SKM-1 (cell line): ENCODE results near the gene CRY1.
"Not testable (repeated sequence)": the region's sequence is repeated elsewhere in the genome, so short reads cannot be mapped to it uniquely, and the experiment has no call there.

Experiments used
- DNase-seq: peaks from one replicate; lab custom pipeline; 2025; ENCODE audit not compliant: unreplicated experiment; lab: John Stamatoyannopoulos, UW

The CRY1 gene

GRCh38 chr12:107011519-107011918 lies 81.8 kb downstream of the CRY1 start:
- no peak for DNase-seq

- DNase-seq, result no peak
Observed at GRCh38 chr12:107007411-107007810, 85.9 kb downstream of the CRY1 start.

DNA sequence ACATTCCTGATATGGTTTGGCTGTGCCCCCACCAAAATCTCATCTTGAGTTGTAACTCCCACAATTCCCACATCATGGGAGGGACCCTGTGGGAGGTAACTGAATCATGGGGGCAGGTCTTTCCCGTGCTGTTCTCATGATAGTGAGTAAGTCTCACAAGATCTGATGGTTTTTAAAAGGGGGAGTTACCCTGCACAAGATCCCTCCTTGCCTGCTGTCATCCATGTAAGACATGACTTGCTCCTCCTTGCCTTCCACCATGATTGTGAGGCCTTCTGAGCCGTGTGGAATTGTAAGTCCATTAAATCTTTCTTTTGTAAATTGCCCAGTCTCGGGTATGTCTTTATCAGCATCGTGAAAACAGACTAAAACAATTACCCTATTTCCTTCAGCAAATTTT lies 90.7 kb downstream of the CRY1 start:
- DNase-seq, result not testable (repeated sequence)

DNA sequence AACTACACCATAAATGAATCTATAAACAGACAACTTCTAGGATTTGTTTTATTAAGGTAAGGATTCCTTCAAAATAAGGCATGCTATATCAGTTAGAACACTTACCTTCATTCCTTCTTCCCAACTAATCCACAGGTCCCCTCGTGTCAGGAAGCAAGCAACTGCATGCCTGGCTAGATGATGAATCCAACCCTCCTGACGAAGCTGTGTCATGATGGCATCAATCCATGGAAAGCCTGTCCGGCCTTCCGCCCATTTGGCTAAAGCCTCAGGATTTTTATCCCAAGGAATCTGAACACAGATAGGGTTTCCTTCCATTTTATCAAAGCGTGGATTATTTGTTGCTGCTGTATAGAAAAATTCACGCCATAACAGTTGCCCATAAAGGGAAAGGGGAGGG lies 93.9 kb downstream of the CRY1 start:
- DNase-seq, result no peak

DNA sequence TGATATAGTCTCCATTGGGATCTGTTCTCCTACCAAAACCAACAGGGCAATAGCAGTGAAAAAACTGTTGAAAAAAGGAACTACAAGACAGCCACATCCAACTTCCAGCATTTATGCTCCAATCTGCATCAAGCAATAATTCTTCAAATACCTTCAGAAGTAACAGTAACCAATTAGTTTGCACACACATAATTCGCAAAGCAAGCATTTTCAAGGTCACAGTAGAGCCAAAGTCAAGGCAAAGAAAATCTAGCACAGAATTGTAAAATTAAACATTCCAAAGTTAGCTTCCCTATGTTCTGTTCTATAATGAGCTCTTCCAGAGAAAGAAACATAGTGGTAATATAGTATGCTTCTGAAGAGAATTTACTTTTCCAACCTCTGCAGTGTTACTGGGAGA lies 95.4 kb downstream of the CRY1 start:
- DNase-seq, result no peak

DNA sequence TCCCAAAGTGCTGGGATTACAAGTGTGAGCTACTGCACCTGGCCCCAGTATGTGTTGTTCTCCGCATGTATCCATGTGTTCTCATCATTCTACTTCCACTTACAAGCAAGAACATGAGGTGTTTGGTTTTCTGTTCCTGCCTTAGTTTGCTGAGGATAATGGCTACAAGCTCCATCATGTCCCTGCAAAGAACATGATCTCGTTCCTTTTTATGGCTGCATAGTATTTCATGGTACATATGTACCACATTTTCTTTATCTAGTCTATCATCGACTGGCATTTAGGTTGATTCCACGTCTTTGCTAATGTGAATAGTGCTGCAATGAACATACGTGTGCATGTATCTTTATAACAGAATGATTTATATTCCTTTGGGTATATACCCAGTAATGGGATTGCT lies 97.2 kb downstream of the CRY1 start:
- not testable (repeated sequence) for DNase-seq

GRCh38 chr12:106994579-106995220 lies 98.6 kb downstream of the CRY1 start:
- no peak for DNase-seq

DNA sequence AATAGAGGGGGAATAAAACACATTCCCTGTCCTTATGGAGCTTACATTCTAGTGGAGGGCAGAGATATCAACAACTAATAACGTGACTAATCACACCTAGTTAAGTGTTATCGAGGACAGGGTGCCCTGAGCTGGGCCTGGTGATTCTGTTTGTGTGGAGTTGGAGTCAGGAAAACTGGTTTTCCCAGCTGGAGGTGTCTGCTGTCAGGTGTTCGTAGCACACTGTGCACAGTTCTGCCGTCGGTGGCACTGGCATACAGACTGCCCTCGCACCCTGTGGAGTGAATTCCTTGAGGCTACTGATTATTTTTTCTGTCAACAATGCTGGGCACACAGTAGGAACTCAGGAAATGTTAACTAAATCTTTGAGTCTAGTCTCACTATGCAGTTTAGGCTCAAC lies 105.5 kb downstream of the CRY1 start:
- DNase-seq, result no peak

DNA sequence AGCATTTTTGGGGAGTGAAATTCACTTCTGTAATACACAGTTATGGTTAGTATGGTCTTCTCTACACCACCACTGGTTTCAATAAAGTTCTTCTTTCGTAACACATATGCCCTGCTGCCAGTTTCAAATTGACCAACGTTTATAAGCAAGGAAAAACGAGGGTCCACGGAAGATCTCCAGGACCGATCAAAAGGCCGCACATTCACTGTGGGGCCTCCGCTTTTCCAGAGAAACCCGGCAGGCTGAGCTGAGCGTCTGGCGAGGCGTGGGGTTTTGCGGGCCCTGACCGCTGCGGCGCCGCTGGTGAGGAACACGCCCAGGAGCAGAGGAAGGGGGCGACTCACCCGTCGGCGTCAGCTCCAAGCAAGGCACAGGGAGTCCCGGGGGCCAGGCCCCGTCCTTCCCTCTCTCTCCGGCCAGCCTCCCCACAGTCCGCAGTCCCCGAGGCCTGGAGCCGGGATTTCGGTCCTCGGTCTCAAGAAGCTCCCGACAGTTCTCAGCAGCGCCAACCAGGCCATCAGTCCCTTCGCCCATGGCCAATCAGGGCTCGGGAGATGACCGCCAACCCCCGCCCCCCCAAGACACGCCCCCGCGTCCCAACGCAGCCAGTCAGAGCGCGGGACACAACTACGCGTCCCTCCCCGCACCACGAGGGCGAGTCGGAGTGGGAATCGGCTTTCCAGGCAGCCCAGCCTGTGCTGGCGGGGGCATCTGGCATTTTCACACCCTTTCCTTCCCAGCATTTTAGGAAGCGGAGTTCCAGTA lies 106.5 kb downstream of the CRY1 start, which contains the start of gene MTERF2:
Gene MTERF2, minus strand, starts transcription at position 522 of the 765 bp plus-strand sequence. CDS start 8,432 bp downstream, outside the sequence.
- DNase-seq, result peak; percentile 29

- DNase-seq, result no peak
Observed at GRCh38 chr12:106986135-106986534, 107.2 kb downstream of the CRY1 start.

DNA sequence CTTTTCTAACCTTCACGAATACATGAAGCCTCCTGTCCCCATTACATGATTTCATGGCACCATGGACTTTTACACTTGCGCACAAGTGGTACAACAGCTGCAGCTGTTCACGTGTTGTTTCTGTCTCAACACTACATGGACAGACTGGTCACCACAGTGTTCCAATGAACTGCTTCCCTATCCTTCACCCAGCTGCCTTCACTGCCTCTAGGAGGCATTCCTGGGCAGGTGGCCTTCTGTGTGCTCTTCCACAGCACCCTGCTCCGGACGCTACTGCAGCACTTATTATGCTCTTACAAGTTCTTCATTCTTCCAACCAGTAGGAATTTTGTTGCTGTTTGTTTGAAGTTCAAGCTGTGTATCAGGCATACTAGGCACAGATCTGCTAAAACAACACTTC lies 107.9 kb downstream of the CRY1 start:
- no peak for DNase-seq

- no peak for DNase-seq
Observed at GRCh38 chr12:106984588-106985137, 108.7 kb downstream of the CRY1 start.

- no peak for DNase-seq
Observed at GRCh38 chr12:106982229-106982628, 111.1 kb downstream of the CRY1 start.

- no peak for DNase-seq
Observed at GRCh38 chr12:106981788-106982187, 111.6 kb downstream of the CRY1 start.

- no peak for DNase-seq
Observed at GRCh38 chr12:106980944-106981343, 112.4 kb downstream of the CRY1 start.

- no peak for DNase-seq
Observed at GRCh38 chr12:106978035-106978800, 115.1 kb downstream of the CRY1 start.

GRCh38 chr12:106976668-106977067 lies 116.7 kb downstream of the CRY1 start:
- DNase-seq, result no peak

DNA sequence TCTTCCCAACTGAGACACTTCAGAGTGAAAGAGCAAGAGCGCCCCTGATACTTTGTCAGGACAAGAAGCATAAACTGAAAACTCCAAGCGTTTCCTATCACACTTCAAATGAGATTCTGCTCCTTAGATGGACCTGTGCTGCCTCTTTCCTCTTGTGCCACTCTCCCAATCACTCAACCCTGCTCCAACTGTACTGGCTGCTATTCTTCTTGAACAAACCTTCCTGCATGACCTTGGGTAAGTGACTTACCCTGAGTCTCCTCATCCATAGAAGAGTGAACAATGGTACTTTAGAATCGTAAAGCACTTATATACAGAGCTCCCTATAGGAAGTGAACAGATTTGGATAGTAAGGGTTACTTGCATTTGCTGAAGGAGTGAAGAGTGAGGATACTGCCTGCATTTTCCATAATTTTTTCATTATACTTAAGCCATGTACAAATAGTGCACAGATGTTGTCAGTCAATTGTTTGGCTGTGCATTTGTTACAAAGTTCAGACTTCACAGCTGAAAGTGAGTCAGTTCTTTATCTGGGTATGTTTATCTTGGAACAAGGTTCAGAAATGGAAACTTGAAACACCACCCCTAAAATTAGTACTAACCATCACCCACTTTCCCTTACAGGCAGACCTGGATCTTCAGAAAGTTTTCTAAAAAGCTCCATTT lies 117.2 kb downstream of the CRY1 start:
- DNase-seq, result no peak

DNA sequence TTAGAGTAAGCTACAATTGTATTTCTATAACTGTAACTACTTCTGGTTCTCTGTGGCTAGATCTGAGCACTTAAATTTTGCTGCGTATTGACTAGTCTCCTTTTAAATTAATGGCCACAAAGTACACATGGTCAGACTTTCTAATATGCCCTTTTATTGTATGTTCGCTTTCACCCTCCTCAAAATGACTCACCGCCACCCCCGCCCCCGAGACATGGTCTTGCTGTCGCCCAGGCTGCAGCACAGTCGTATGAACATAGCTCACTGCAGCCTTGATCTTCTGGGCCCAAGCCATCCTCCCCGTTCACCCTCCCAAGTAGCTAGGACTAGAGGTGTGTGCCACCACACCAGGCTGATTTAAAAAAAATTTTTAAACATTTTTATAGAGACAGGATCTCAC lies 118.3 kb downstream of the CRY1 start:
- DNase-seq, result no peak

- no peak for DNase-seq
Observed at GRCh38 chr12:106974511-106974910, 118.8 kb downstream of the CRY1 start.

GRCh38 chr12:106973545-106973944 lies 119.8 kb downstream of the CRY1 start:
- no peak for DNase-seq
